ENCODE data around the gene GPD1L.

Gene GPD1L

GRCh38 chr3:32082721-32083120 lies 23.7 kb upstream of the GPD1L start:
- H3K9me3 ChIP-seq (ENCODE audit: control insufficient read depth, insufficient read depth, low read depth, low read length): no peaks in the 10 kb centered on the region
- POLR2A ChIA-PET: no interaction called here
- no peak overlapping the region for H3K27ac ChIP-seq (ENCODE audit: extremely low read depth, low read depth, low read length)
- no peak overlapping the region for H3K4me3 ChIP-seq (ENCODE audit: low read depth, low read length)
- TF ChIP-seq ZNF10 (tag by site-specific recombination; IDR thresholded peaks at IDR 0.05): no peak
- TF ChIP-seq ZNF37A (tag by site-specific recombination; IDR thresholded peaks at IDR 0.05): no peak
- TF ChIP-seq ZNF658 (tag by site-specific recombination; IDR thresholded peaks at IDR 0.05): no peak
- no peak for TF ChIP-seq ZXDB (tag by site-specific recombination; IDR thresholded peaks at IDR 0.05)
- H3K36me3 ChIP-seq (ENCODE audit: control insufficient read depth in 2 of 2, insufficient read depth in 1 of 2, low read length in 2 of 2): no peaks in the 10 kb centered on the region
- H3K4me1 ChIP-seq (ENCODE audit: control insufficient read depth, insufficient read depth, low read length): no peaks in the 10 kb centered on the region
- CTCF ChIA-PET: no interaction called here

DNA sequence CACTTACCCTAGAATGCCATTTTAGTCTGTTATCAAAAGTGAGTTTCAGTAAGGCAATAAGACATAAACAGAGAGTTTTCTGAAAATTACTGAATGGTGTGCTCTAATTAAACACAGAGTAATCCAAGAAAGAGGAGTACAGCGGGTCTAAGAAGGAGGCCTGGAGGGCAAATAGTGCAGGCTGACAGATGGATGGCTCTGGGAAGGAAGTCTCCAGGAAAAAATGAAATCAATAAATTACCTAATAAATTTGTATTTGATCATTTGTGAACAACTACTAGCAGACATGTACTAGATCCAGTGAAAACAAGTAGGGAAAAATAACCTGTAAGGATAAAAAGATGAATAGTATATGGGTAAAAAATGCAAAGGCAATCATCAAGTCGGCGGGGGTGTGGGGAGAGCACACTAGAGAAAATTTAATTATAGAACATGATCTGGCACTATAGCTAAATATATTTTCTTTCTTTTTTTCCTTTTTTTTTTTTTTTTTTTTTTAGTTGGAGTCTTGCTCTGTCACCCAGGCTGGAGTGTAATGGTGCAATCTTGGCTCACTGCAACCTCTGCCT lies 22.6 kb upstream of the GPD1L start:
- H3K27ac ChIP-seq (ENCODE audit: extremely low read depth, low read depth, low read length): no peak overlapping the region
- POLR2A ChIA-PET: no interaction called here
- TF ChIP-seq ZBTB17 (tag by site-specific recombination; IDR thresholded peaks at IDR 0.05) (no peak), ZNF777 (tag by site-specific recombination; IDR thresholded peaks at IDR 0.05; ENCODE audit: borderline replicate concordance) (no peak), ZNF223 (tag by site-specific recombination; IDR thresholded peaks at IDR 0.05) (no peak), ZNF266 (tag by site-specific recombination; IDR thresholded peaks at IDR 0.05; ENCODE audit: low read depth) (no peak), ZNF157 (tag by site-specific recombination; IDR thresholded peaks at IDR 0.05) (no peak), ZNF544 (tag by site-specific recombination; IDR thresholded peaks at IDR 0.05) (no peak), ZNF335 (tag by site-specific recombination; conservative IDR thresholded peaks at IDR 0.05) (no peak)
- TF ChIP-seq, protein P1, sequence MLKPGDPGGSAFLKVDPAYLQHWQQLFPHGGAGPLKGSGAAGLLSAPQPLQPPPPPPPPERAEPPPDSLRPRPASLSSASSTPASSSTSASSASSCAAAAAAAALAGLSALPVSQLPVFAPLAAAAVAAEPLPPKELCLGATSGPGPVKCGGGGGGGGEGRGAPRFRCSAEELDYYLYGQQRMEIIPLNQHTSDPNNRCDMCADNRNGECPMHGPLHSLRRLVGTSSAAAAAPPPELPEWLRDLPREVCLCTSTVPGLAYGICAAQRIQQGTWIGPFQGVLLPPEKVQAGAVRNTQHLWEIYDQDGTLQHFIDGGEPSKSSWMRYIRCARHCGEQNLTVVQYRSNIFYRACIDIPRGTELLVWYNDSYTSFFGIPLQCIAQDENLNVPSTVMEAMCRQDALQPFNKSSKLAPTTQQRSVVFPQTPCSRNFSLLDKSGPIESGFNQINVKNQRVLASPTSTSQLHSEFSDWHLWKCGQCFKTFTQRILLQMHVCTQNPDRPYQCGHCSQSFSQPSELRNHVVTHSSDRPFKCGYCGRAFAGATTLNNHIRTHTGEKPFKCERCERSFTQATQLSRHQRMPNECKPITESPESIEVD (tag by site-specific recombination; IDR thresholded peaks at IDR 0.05): no peak
- TF ChIP-seq, protein P2, sequence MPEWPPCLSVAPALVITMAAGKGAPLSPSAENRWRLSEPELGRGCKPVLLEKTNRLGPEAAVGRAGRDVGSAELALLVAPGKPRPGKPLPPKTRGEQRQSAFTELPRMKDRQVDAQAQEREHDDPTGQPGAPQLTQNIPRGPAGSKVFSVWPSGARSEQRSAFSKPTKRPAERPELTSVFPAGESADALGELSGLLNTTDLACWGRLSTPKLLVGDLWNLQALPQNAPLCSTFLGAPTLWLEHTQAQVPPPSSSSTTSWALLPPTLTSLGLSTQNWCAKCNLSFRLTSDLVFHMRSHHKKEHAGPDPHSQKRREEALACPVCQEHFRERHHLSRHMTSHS (tag by site-specific recombination; IDR thresholded peaks at IDR 0.05): no peak
- H3K36me3 ChIP-seq (ENCODE audit: control insufficient read depth in 2 of 2, insufficient read depth in 1 of 2, low read length in 2 of 2): no peaks in the 10 kb centered on the region
- H3K4me3 ChIP-seq (ENCODE audit: low read depth, low read length): no peak overlapping the region
- H3K9me3 ChIP-seq (ENCODE audit: control insufficient read depth, insufficient read depth, low read depth, low read length): no peaks in the 10 kb centered on the region
- CTCF ChIA-PET: interaction anchor here (0.6 kb wide), 1 partner anchor 622 kb away, joined by 3 read pairs; no protein-coding TSS in a partner anchor
- no peaks in the 10 kb centered on the region for H3K4me1 ChIP-seq (ENCODE audit: control insufficient read depth, insufficient read depth, low read length)

DNA sequence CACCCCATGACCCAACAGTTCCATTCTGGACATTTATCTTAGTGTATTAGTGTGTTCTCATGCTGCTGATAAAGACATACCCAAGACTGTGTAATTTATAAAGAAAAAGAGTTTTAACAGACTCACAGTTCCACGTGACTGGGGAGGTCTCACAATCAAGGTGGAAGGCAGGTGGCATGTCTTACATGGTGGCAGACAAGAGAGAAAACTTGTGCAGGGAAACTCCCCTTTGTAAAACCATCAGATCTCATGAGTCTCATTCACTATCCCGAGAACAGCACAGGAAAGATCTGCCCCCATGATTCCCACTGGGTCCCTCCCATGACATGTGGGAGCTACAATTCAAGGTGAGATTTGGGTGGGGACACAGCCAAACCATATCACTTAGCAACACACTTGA lies 21.6 kb upstream of the GPD1L start:
- Histone ChIP-seq H3K4me3 (ENCODE audit: low read depth, low read length) (no peak overlapping the region), H3K4me1 (ENCODE audit: control insufficient read depth, insufficient read depth, low read length) (no peaks in the 10 kb centered on the region), H3K36me3 (ENCODE audit: control insufficient read depth in 2 of 2, insufficient read depth in 1 of 2, low read length in 2 of 2) (no peaks in the 10 kb centered on the region), H3K27ac (ENCODE audit: extremely low read depth, low read depth, low read length) (no peak overlapping the region), H3K9me3 (ENCODE audit: control insufficient read depth, insufficient read depth, low read depth, low read length) (no peaks in the 10 kb centered on the region)
- ChIA-PET POLR2A (no interaction called here), CTCF (no interaction called here)
- TF ChIP-seq, protein P3, sequence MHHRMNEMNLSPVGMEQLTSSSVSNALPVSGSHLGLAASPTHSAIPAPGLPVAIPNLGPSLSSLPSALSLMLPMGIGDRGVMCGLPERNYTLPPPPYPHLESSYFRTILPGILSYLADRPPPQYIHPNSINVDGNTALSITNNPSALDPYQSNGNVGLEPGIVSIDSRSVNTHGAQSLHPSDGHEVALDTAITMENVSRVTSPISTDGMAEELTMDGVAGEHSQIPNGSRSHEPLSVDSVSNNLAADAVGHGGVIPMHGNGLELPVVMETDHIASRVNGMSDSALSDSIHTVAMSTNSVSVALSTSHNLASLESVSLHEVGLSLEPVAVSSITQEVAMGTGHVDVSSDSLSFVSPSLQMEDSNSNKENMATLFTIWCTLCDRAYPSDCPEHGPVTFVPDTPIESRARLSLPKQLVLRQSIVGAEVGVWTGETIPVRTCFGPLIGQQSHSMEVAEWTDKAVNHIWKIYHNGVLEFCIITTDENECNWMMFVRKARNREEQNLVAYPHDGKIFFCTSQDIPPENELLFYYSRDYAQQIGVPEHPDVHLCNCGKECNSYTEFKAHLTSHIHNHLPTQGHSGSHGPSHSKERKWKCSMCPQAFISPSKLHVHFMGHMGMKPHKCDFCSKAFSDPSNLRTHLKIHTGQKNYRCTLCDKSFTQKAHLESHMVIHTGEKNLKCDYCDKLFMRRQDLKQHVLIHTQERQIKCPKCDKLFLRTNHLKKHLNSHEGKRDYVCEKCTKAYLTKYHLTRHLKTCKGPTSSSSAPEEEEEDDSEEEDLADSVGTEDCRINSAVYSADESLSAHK (tag by site-specific recombination; IDR thresholded peaks at IDR 0.05): no peak
- TF ChIP-seq, protein P4, sequence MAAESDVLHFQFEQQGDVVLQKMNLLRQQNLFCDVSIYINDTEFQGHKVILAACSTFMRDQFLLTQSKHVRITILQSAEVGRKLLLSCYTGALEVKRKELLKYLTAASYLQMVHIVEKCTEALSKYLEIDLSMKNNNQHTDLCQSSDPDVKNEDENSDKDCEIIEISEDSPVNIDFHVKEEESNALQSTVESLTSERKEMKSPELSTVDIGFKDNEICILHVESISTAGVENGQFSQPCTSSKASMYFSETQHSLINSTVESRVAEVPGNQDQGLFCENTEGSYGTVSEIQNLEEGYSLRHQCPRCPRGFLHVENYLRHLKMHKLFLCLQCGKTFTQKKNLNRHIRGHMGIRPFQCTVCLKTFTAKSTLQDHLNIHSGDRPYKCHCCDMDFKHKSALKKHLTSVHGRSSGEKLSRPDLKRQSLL (tag by site-specific recombination; IDR thresholded peaks at IDR 0.05): no peak
- no peak for TF ChIP-seq MZF1 (tag by site-specific recombination; IDR thresholded peaks at IDR 0.05; ENCODE audit: borderline replicate concordance)
- no peak for TF ChIP-seq ZNF174 (tag by site-specific recombination; IDR thresholded peaks at IDR 0.05)
- peak; percentile 52; the same call in 1 of the 2 replicates for TF ChIP-seq TRIM28 (IDR thresholded peaks at IDR 0.05; ENCODE audit: borderline replicate concordance, low read length)
- TF ChIP-seq GLI2 (tag by site-specific recombination; IDR thresholded peaks at IDR 0.05; ENCODE audit: borderline replicate concordance, low read depth): no peak
- TF ChIP-seq ZNF654 (tag by site-specific recombination; IDR thresholded peaks at IDR 0.05; ENCODE audit: low read depth): no peak
- TF ChIP-seq ZSCAN5A (tag by site-specific recombination; IDR thresholded peaks at IDR 0.05): no peak
- no peak for TF ChIP-seq ZSCAN30 (tag by site-specific recombination; IDR thresholded peaks at IDR 0.05)
- TF ChIP-seq, protein P5, sequence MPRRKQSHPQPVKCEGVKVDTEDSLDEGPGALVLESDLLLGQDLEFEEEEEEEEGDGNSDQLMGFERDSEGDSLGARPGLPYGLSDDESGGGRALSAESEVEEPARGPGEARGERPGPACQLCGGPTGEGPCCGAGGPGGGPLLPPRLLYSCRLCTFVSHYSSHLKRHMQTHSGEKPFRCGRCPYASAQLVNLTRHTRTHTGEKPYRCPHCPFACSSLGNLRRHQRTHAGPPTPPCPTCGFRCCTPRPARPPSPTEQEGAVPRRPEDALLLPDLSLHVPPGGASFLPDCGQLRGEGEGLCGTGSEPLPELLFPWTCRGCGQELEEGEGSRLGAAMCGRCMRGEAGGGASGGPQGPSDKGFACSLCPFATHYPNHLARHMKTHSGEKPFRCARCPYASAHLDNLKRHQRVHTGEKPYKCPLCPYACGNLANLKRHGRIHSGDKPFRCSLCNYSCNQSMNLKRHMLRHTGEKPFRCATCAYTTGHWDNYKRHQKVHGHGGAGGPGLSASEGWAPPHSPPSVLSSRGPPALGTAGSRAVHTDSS (tag by site-specific recombination; IDR thresholded peaks at IDR 0.05): no peak
- no peak for TF ChIP-seq ZFP37 (tag by site-specific recombination; IDR thresholded peaks at IDR 0.05)
